Stimulated activated CD8-positive, alpha-beta memory T cell treated with anti-CD3 and anti-CD28 coated beads, Interleukin-7, amount 100 ng/mL, for 1 hour (primary cell): ENCODE measurements around the gene NME8.
"Not testable (repeated sequence)": the region's sequence is repeated elsewhere in the genome, so short reads cannot be mapped to it uniquely, and the experiment has no call there.

Source experiments
- DNase-seq, 2 donors: peaks; one replicate each; pipeline ENCODE4 v3.0.0-alpha.2; 2020; ENCODE audit warnings: low read depth in 2 of 2

The NME8 gene, protein sequence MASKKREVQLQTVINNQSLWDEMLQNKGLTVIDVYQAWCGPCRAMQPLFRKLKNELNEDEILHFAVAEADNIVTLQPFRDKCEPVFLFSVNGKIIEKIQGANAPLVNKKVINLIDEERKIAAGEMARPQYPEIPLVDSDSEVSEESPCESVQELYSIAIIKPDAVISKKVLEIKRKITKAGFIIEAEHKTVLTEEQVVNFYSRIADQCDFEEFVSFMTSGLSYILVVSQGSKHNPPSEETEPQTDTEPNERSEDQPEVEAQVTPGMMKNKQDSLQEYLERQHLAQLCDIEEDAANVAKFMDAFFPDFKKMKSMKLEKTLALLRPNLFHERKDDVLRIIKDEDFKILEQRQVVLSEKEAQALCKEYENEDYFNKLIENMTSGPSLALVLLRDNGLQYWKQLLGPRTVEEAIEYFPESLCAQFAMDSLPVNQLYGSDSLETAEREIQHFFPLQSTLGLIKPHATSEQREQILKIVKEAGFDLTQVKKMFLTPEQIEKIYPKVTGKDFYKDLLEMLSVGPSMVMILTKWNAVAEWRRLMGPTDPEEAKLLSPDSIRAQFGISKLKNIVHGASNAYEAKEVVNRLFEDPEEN

DNA sequence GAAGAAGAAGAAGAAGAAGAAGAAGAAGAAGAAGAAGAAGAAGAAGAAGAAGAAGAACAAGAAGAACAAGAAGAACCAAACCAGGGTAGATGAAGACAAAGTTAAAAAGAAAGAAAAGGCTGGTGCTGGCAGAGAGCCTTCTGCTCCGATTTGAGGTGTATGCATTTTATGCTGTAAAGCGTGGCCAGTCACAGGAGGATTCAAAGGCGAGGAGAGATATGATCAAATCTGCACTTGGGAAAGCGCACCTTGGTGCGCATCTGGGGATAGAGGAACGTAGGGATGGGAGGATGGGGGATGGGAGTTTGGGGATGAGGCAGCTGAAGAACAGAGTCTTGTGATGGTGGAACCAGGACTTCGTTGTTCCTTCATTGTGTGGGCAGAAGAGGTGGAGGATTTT, at the start of gene NME8:
TSS of gene NME8 (plus strand) at position 301 of the 400 bp plus-strand sequence. CDS start 1,670 bp downstream, outside the sequence.
- no peak for DNase-seq

DNA sequence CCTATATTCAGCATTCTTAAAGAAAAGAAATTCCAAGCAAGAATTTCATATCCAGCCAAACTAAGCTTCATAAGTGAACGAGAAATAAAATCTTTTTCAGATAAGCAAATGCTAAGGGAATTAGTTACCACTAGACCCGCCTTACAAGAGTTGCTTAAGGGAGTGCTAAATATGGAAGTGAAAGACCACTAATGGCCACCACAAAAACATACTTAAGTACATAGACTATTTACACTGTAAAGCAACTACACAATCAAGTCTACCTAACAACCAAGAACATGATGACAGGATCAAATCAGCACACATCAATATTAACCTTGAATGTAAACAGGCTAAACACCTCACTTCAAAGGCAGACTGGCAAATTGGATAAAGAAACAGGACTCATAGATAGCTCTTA, 42.2 kb upstream of the NME8 start:
- no peak for DNase-seq

DNA sequence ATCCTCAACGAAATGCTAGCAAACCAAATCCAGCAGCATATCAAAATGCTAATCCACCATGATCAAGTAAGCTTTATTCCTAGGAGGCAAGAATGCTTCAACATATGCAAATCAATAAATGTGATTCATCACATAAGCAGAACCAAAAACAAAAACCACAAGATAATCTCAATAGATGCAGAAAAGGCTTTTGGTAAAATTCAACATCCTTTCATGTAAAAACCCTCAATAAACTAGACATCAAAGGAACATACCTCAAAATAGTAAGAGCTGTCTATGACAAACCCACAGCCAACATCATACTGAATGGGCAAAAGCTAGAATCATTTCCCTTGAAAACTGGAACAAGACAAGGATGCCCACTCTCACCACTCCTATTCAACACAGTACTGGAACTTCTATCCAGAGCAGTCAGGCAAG, 36.2 kb upstream of the NME8 start:
- DNase-seq: not testable (repeated sequence)

DNA sequence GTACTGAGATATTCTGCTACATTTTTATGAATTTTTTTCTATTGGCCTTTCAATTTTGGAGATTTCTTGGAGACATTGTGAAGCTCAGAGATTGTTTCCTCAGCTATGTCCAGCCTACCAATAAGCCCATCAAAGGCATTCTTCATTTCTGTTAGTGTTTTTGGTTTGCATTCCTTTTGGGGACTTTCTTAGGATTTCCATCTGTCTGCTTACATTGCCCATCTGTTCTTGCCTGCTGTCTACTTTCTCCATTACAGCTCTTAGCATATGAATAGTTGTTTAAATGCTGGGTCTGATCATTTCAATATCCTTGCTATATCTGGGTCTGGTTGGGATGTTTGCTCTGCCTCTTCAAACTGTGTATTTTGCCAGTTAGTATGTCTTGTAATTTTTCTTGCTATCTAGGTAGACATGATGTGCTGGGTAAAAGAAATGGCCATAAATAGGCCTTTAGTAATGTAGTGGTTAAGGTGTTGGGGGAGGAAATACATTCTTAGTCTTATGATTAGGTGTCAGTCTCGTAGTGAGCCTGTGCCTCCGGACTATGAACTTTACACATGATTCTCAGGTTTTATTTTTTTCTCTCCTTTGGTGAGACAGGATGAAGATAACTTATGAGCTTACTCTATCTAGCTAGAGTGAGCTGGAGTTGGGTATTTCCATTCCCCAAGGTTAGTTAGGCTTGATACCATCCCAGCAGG, 32.6 kb upstream of the NME8 start:
- no peak for DNase-seq

DNA sequence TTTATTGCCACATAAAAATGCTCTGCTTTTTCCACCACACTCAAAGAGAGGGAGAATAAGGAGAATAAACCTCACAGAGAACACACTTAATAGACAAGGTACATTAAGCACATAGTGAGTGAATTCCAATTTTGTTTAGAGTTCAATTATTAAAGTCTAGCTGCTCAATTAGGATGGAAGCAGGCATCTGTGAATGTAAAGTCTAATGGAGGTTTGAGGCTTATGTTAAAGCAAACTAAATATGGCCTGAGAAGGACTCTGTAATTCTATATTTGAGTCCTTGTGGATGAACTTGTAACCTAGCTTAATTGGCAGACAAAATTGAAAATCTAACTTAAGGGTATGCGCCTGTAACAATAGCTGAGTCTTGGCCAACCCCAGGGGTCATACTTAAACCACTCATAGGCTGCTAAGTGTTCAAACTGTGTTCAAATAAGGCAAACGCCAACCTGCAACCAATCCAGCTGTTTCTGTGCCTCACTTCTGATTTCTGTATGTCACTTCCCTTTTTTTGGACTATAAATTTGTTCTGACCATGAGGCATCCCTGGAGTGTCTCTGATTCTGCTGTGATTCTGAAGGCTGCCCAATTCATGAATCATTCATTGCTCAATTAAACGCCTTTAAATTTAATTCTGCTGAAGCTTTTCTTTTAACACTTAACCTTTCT, 31.3 kb upstream of the NME8 start:
- DNase-seq: no peak

DNA sequence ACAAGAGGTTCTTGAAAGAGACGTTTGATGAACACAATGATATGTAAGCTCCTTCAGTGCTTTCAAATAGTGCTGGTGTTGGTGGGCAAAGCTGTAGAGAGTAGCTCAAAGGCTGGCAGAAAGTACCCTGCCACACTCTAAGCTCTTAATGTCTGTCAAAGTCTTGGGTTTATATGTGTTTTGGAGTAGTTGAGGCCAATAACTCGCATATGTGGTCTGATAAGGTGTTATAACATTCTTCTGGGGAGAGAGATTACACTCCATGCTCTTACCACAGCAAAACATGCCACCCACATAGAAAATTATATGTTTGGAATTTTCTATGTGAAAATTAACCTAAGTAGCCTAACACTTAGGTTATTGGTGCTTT, 30.8 kb upstream of the NME8 start:
- DNase-seq: no peak

DNA sequence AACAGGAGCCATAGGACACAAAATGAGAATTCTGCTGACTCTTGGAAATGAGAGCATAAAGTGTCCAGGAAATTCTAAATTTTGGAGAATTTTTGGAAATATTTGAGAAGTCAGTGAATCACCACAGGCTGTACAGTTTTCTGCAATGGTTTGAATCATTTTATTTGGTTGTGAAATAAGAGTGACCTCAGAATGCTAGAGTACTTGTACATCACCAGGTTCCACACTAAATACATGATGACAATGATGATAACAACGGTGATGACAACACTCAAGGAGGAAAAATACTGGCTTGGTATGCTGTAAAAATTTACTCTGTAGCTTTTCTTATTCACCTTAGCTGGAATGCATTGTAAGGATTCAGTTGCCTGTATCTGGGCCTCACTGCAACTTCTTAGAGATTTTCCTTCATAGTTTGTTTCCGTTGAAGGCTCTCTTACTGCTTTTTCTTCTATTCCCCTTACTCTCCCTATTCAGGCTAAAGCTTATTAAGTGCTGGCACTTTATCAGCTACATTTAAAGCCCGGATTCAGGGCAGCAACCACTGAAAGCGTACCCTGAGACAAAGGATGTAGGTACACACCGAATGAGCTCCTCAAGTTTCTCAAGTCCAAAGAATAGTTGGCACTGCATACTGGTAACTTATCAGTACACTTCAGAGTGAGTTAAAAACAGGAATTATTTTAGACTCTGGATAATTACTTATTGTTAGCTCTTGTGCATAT, 30.2 kb upstream of the NME8 start:
- no peak for DNase-seq

DNA sequence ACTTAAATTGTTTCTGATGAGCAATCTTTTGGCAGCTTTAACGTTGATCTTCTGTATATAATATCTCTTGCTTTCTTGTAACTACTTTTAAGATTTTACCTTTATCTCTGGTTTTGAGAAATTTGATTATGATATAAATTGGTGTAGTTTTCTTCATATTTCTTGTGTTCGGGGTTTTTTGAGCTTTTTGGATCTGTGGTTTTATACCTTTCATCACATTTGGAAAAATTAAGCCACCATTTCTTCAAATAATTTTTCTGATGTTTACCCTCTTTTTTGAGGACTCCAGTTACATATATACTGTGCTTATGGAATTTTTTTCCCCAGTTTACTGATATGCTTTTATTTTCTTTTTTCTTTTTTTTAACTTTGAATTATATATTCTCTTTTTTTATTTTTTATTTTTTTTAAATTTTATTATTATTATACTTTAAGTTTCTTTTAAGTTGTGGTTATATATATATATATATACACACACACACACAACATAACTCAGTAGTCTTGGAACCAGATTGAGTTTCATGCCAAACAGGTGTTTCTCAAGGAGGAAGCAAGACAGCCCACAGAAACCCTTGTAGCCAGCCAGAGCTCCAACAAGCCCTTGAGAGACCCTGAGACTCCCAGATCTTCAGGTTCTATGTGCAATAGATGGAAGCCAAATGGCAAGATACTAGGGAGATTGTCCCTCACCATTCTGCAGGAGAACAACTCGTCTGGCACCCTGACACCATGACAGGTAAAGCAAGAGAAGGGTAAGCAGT, 27.5 kb upstream of the NME8 start:
- no peak for DNase-seq

DNA sequence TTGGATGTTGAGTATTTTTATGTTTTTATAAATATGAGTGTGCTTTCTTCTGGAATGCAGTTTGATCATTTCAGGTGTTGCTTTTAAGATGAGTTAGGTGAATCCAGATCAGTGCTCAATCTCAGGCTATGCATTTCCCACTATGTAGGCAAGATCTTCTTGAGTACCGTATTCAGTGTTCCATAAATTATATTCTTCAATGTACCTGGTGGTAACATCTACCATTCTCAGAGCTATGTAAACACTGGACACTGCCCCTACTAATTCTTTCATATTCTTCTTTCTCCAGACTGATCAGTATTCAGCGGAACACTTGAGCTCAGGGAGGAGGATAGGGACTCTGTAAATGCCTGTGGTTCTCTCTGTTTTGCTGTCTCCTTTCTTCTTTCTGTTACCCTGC, 25.5 kb upstream of the NME8 start:
- no peak for DNase-seq

DNA sequence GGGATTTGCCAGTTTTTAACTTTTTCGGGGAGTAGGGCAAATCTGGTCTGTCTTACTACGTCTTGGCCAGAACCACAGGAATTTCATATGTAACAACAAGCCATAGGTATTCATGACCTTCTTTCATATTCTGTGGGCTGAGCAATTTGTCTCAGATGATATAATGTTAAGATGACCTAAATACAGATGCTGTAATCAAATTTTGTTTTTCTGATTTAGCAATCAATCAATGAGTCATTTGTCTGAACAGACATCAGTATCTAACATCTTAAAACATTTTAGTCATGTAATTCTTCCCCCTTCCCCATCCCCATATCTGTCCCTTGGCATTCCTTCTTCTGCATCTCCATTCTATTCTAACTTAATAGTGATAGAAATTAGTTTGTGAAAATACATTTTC, 24.8 kb upstream of the NME8 start:
- DNase-seq: no peak

DNA sequence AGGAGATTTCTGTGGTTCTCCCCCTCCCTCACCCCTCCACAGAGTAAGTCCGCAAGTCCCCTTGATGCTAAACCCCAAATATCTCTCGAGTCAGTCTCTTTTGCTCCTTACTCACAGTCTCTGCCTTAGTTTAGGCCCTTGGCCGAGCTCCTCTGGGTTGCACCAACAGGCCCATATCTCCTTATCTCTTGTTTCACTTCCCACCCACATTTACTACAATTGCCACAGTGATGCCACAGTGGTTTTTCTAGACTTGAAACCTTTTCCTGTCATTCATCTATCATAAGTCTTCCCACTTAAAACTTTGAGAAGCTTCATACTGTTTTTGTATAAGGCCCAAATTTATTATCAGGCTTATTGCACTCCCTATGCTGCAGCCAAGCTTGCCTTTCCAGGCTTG, 23.4 kb upstream of the NME8 start:
- DNase-seq: no peak

DNA sequence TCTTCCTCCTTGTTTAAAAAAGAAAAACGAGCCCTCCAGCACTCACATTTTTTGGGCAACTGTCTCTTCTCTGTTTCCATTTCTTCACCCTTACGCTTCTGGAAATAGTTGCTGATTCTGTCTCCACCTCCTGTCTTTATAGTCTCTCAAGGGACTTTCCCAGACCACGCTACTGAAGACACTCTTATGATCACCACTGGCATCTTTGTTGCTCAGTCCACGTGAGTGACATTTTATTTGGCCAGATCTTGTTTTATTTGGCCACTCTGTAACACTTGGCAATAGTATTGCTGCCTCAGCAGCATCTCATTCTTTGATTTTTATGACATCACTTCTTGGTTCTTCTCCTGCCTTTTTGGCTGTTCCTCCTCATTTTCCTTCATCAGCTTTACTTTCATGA, 21.6 kb upstream of the NME8 start:
- no peak for DNase-seq

DNA sequence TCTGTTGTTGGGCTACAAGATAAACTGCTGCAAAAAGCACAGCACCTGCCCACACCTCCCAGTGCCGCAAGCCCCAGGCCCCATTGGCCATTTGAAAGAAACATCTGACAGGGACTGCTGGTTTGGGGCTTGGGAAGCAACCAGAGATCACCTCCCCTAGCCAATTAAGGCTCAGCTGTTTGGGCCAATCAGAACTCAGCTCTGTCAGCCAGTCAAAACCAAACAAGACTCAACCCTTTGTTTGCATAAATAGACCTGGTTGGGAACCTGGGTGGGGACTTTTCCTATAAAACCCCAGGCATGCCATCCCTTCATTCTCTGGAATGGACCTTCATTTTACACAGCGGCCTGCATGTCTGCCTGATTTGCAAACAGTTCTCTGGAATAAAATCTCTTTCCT, 17.2 kb upstream of the NME8 start:
- DNase-seq: no peak

DNA sequence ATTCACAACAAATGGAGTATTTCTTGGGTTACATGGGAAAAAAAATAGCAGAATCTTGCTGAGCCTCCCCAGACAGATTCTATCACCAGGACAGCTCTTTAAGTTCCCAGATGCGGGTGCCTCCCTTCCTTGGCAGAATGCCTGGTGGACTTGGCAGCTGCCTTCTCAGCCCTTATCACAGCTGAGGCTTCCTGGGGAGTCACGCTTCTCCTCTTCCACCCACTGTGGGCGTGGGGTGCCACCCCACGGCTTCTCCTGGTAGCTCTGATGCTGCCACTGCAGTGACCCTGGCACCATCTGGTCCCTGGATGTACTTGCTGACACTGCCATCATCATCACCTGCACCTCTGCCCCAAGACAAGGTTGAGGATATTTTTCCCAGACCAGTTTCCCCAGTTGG, 16.2 kb upstream of the NME8 start:
- no peak for DNase-seq

DNA sequence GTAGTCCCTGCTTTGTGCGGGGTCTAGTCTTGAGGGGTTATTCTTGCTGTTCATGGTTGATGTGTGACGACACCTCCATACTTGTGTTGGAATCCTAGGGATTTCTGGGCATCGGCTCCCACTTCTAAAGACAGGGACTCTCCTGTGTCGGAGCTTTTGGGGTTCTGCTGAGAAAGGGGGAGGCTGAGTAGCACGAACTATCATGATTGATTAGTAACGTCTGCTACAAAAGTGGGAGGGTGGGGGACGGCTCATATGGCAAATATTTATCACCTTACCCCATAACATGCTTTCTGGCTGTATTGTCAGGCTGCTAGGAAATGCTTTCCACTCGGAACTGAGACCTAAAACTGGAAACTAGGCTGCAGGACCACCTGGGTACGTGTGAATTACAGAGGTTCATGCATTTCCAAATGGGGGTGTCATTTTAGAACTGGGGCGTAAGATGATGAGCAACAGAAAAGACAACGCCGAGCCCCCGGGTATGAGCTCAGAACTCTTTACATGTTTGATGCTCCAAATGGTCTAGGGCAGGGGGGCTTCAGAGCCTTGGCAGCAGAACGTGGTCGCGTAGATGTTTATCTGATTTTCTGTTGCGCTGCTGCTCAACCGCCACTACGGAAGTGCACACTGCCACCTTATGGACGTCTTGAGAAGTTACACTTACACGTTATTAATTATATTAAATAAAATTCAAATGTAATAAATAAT, 15.1 kb upstream of the NME8 start:
- no peak for DNase-seq

DNA sequence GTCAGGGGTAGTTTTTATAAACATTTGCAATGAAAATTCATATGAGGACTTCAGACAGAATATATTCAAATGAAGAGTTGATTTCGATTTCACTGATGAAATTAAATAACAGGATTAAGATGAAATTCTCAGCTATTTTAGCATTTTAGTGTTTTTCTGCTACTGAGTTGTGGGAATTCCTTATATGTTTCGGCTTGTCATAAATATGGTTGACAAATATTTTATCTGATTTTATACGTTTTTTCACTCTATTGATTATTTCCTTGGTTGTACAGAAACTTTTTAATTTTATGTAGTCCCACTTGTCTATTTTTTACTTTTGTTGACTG, 14.6 kb upstream of the NME8 start:
- no peak for DNase-seq

DNA sequence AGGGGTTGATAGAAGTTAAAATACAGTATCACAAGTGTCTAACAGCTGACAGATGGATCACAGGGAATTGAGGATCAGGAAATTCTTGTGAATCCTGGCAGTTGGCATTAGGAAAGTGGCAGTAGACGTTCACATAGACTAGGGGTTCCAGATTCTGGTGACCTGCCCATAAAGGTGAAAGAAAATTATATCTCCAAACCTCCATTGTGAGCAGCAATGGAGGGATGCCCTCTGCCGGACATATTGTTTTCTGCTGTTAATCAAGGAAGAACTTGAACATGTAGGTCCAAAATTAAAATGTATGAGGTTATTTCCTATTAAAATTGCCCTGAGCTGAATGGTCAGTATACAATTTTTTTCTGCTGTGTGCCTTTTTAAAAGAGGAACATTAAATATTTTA, 5.1 kb downstream of the NME8 start:
- DNase-seq: no peak

DNA sequence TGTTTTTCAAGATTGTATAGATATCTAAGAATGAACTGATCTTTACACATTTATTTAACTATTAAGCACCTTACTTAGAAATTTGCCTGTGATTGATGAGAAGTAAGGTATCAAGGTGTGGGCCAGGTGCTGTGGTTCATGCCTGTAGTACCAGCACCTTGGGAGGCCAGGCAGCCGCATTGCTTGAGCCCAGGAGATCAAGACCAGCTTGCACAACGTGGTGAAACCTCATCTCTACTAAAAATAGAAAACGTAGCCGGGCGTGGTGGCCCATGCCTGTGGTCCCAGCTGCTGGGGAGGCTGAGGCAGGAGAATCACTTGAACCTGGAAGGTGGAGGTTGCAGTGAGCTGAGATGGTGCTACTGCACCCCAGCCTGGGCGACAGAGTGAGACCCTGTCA, 33.7 kb downstream of the NME8 start:
- no peak for DNase-seq

DNA sequence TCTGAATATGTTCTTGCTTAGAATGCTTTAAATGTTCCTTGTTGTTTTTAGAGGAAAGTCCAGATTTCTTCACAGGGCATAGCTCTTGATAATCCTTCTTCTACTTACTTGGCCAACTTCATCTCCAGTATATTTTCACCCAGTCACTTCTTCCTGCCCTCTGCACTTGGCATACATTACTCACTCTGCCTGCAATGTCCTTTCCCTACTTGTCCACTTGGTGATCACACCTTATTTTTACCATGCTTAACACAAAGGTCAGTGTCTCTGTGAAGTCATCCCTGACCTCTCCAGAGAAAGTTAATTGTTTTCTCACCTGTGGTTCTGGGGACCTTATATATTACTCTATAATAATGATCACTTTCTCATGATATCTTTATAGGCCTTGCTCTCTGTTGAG, 45.0 kb downstream of the NME8 start:
- no peak for DNase-seq

DNA sequence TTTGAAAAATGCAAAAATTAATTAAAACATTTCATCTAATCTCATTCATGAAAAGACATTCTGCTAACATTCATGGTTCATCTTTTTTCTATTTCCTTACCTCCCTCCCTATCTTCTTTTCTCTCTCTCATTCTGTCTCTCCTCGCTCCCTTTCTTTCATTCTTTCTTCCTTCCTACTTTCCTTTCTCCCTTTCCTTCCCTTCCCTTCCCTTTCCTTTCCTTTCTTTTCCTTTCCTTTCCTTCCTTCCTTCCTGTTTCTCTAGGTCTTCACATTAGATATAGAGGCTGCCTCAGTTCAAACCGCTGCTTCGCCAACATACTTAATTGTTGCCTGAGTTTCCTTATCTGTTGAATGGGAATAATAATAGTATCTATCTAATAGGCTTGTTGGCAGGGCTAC, 46.3 kb downstream of the NME8 start:
- DNase-seq: no peak
